Dendritic cell treated with granulocyte-macrophage colony-stimulating factor and Interleukin-4, amounts not matched to agents 40 ng/mL and 50 ng/mL, for 4 days (primary cell): ENCODE results near the gene LRRN2.

Source experiments
- H3K27ac Mint-ChIP-seq: one replicate; pipeline ENCODE4 v1.8.0; 2022; ENCODE audit warnings: mild to moderate bottlenecking, mixed read lengths
- H3K27me3 Mint-ChIP-seq: one replicate; pipeline ENCODE4 v1.8.0; 2022; ENCODE audit warnings: mild to moderate bottlenecking, mixed read lengths
- H3K36me3 Mint-ChIP-seq: one replicate; pipeline ENCODE4 v1.8.0; 2022; ENCODE audit warnings: low read depth, mixed read lengths
- H3K4me1 Mint-ChIP-seq: one replicate; pipeline ENCODE4 v1.8.0; 2022; ENCODE audit warnings: low read depth, mixed read lengths
- H3K4me3 Mint-ChIP-seq: one replicate; pipeline ENCODE4 v1.8.0; 2022; ENCODE audit warnings: mild to moderate bottlenecking, moderate library complexity, mixed read lengths
- H3K9me3 Mint-ChIP-seq: one replicate; pipeline ENCODE4 v1.8.0; 2022; ENCODE audit warnings: mixed read lengths
- intact Hi-C: fragments of 100-400 bp; cut with micrococcal nuclease; formaldehyde crosslinking; loops from one replicate; pipeline ENCODE4 v1.15.0; 2022

LRRN2 gene

GRCh38 chr1:204673209-204673608, 12.3 kb downstream of the LRRN2 start:
- H3K4me1 Mint-ChIP-seq: no peaks in the 10 kb centered on the region

GRCh38 chr1:204672482-204673121, 12.9 kb downstream of the LRRN2 start:
- Mint-ChIP-seq H3K4me1 (no peaks in the 10 kb centered on the region), H3K36me3 (no peaks in the 10 kb centered on the region), H3K9me3 (no peaks in the 10 kb centered on the region), H3K4me3 (no peak overlapping the region), H3K27me3 (no peaks in the 10 kb centered on the region), H3K27ac (no peak overlapping the region)
- intact Hi-C loops: no loop called here

More at GRCh38 chr1:204673209-204673608, 12.3 kb downstream of the LRRN2 start:
- Mint-ChIP-seq H3K36me3 (no peaks in the 10 kb centered on the region), H3K27ac (no peak overlapping the region), H3K27me3 (peaks cover 2% of the 10 kb centered on the region), H3K9me3 (no peaks in the 10 kb centered on the region), H3K4me3 (no peak overlapping the region)
- intact Hi-C loops: no loop called here

GRCh38 chr1:204672069-204672468, 13.5 kb downstream of the LRRN2 start:
- H3K4me1 Mint-ChIP-seq: no peaks in the 10 kb centered on the region
- no peaks in the 10 kb centered on the region for H3K9me3 Mint-ChIP-seq
- H3K27me3 Mint-ChIP-seq: no peaks in the 10 kb centered on the region
- H3K36me3 Mint-ChIP-seq: no peaks in the 10 kb centered on the region
- H3K4me3 Mint-ChIP-seq: no peak overlapping the region
- intact Hi-C loops: no loop called here
- H3K27ac Mint-ChIP-seq: no peak overlapping the region

- Mint-ChIP-seq H3K27me3 (no peaks in the 10 kb centered on the region), H3K4me3 (no peak overlapping the region), H3K4me1 (no peaks in the 10 kb centered on the region), H3K27ac (no peak overlapping the region), H3K9me3 (no peaks in the 10 kb centered on the region), H3K36me3 (no peaks in the 10 kb centered on the region)
- intact Hi-C loops: no loop called here
Measured at GRCh38 chr1:204670152-204670927, 15.2 kb downstream of the LRRN2 start.

- H3K4me3 Mint-ChIP-seq: no peak overlapping the region
- H3K36me3 Mint-ChIP-seq: no peaks in the 10 kb centered on the region
- H3K27ac Mint-ChIP-seq: no peak overlapping the region
- intact Hi-C loops: no loop called here
- H3K4me1 Mint-ChIP-seq: no peaks in the 10 kb centered on the region
- no peaks in the 10 kb centered on the region for H3K27me3 Mint-ChIP-seq
- H3K9me3 Mint-ChIP-seq: no peaks in the 10 kb centered on the region
Measured at GRCh38 chr1:204669579-204669978, 16.0 kb downstream of the LRRN2 start.

GRCh38 chr1:204664384-204664651, 21.2 kb downstream of the LRRN2 start:
- Mint-ChIP-seq H3K9me3 (no peaks in the 10 kb centered on the region), H3K27me3 (peaks cover 10% of the 10 kb centered on the region), H3K27ac (no peak overlapping the region), H3K4me1 (no peaks in the 10 kb centered on the region), H3K36me3 (no peaks in the 10 kb centered on the region), H3K4me3 (no peak overlapping the region)
- intact Hi-C loops: no loop called here

- intact Hi-C loops: no loop called here
- no peaks in the 10 kb centered on the region for H3K9me3 Mint-ChIP-seq
- no peaks in the 10 kb centered on the region for H3K4me1 Mint-ChIP-seq
- peaks cover 10% of the 10 kb centered on the region for H3K27me3 Mint-ChIP-seq
- H3K4me3 Mint-ChIP-seq: no peak overlapping the region
- no peak overlapping the region for H3K27ac Mint-ChIP-seq
- no peaks in the 10 kb centered on the region for H3K36me3 Mint-ChIP-seq
Measured at GRCh38 chr1:204663644-204664383, 21.7 kb downstream of the LRRN2 start.

GRCh38 chr1:204662530-204662929, 23.0 kb downstream of the LRRN2 start:
- H3K27me3 Mint-ChIP-seq: peaks cover 10% of the 10 kb centered on the region
- H3K27ac Mint-ChIP-seq: no peak overlapping the region
- H3K9me3 Mint-ChIP-seq: no peaks in the 10 kb centered on the region
- H3K4me1 Mint-ChIP-seq: no peaks in the 10 kb centered on the region
- H3K4me3 Mint-ChIP-seq: no peak overlapping the region
- intact Hi-C loops: no loop called here
- no peaks in the 10 kb centered on the region for H3K36me3 Mint-ChIP-seq

- no peak overlapping the region for H3K4me3 Mint-ChIP-seq
- no peak overlapping the region for H3K27ac Mint-ChIP-seq
- H3K4me1 Mint-ChIP-seq: no peaks in the 10 kb centered on the region
- no peaks in the 10 kb centered on the region for H3K36me3 Mint-ChIP-seq
- H3K9me3 Mint-ChIP-seq: no peaks in the 10 kb centered on the region
- intact Hi-C loops: no loop called here
- peaks cover 15% of the 10 kb centered on the region for H3K27me3 Mint-ChIP-seq
Measured at GRCh38 chr1:204660509-204660908, 25.0 kb downstream of the LRRN2 start.

- H3K4me3 Mint-ChIP-seq: no peak overlapping the region
- H3K27me3 Mint-ChIP-seq: peaks cover 12% of the 10 kb centered on the region
- intact Hi-C loops: no loop called here
- H3K9me3 Mint-ChIP-seq: no peaks in the 10 kb centered on the region
- H3K4me1 Mint-ChIP-seq: no peaks in the 10 kb centered on the region
- no peak overlapping the region for H3K27ac Mint-ChIP-seq
- H3K36me3 Mint-ChIP-seq: no peaks in the 10 kb centered on the region
Measured at GRCh38 chr1:204659056-204659455, 26.5 kb downstream of the LRRN2 start.

- Mint-ChIP-seq H3K27ac (no peak overlapping the region), H3K36me3 (no peaks in the 10 kb centered on the region), H3K9me3 (no peaks in the 10 kb centered on the region), H3K27me3 (peaks cover 12% of the 10 kb centered on the region), H3K4me1 (no peaks in the 10 kb centered on the region), H3K4me3 (no peak overlapping the region)
- intact Hi-C loops: no loop called here
Measured at GRCh38 chr1:204658295-204658694, 27.2 kb downstream of the LRRN2 start.

- Mint-ChIP-seq H3K27ac (no peak overlapping the region), H3K4me3 (no peak overlapping the region), H3K9me3 (no peaks in the 10 kb centered on the region), H3K4me1 (peaks cover 9% of the 10 kb centered on the region), H3K36me3 (no peaks in the 10 kb centered on the region), H3K27me3 (peaks cover 41% of the 10 kb centered on the region)
- intact Hi-C loops: no loop called here
Measured at GRCh38 chr1:204653590-204654340, 31.8 kb downstream of the LRRN2 start.

- Mint-ChIP-seq H3K9me3 (no peaks in the 10 kb centered on the region), H3K36me3 (no peaks in the 10 kb centered on the region), H3K4me1 (peaks cover 15% of the 10 kb centered on the region), H3K4me3 (no peak overlapping the region), H3K27me3 (peaks cover 41% of the 10 kb centered on the region), H3K27ac (no peak overlapping the region)
- intact Hi-C loops: no loop called here
Measured at GRCh38 chr1:204652497-204652896, 33.0 kb downstream of the LRRN2 start.
